ENCODE data around the gene M1AP. TPM values are rescaled to one million over a fixed set of nuclear protein-coding genes. Genes with fewer than 3 reads are reported as not detected.

M1AP gene
- total and polyA plus RNA-seq, 11 donors, result 0.07 to 0.88 (median 0.21) TPM; not detected in 6

- WGBS, 4 donors, result 41 to 55% (median 51%) methylated on average over 1 of the region's 1 CpG
- no peak for TF ChIP-seq POLR2A (IDR thresholded peaks at IDR 0.05)
- TF ChIP-seq, protein P1, sequence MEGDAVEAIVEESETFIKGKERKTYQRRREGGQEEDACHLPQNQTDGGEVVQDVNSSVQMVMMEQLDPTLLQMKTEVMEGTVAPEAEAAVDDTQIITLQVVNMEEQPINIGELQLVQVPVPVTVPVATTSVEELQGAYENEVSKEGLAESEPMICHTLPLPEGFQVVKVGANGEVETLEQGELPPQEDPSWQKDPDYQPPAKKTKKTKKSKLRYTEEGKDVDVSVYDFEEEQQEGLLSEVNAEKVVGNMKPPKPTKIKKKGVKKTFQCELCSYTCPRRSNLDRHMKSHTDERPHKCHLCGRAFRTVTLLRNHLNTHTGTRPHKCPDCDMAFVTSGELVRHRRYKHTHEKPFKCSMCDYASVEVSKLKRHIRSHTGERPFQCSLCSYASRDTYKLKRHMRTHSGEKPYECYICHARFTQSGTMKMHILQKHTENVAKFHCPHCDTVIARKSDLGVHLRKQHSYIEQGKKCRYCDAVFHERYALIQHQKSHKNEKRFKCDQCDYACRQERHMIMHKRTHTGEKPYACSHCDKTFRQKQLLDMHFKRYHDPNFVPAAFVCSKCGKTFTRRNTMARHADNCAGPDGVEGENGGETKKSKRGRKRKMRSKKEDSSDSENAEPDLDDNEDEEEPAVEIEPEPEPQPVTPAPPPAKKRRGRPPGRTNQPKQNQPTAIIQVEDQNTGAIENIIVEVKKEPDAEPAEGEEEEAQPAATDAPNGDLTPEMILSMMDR (IDR thresholded peaks at IDR 0.05), result no peak
- Histone ChIP-seq H3K9me3 (no peaks in the 10 kb centered on the region), H3K27me3 (peaks cover 0 to 58% (median 8%) of the 10 kb centered on the region in 9 donors), H3K27ac (no peak overlapping the region), H3K4me3 (no peak overlapping the region), H3K4me1 (peaks cover 0 to 5% (median 0%) of the 10 kb centered on the region in 12 donors), H3K36me3 (no peaks in the 10 kb centered on the region)
- ATAC-seq, result no peak
- no peak for DNase-seq
- intact Hi-C loops (cut with DNase I), result no loop called here
Measured at GRCh38 chr2:74602586-74603281, 45.4 kb downstream of the M1AP start.

DNA sequence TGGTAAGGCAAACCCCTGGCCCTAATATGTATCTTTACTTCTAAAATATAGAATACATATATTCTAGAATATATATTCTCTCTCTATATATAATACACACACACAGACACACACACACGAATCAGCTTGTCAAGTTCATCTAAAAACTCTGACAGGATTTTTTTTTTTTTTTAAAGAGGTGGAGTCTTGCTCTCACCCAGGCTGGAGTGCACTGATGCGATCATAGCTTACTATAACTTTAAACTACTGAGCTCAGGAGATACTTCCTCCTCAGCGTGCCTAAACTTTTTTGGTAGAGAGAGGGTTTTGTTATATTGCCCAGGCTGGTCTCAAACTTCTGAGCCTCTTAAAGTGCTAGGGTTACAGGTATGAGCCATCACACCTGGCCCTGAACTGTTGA, 48.5 kb downstream of the M1AP start:
- no peak overlapping the region for H3K4me3 ChIP-seq
- no peaks in the 10 kb centered on the region for H3K9me3 ChIP-seq
- intact Hi-C loops (cut with DNase I), result no loop called here
- no peaks in the 10 kb centered on the region for H3K36me3 ChIP-seq
- H3K27me3 ChIP-seq, result peaks cover 0 to 72% (median 16%) of the 10 kb centered on the region in 9 donors
- ATAC-seq, result no peak
- peaks cover 0 to 5% (median 0%) of the 10 kb centered on the region in 12 donors for H3K4me1 ChIP-seq
- 53 to 62% (median 55%) methylated on average over 3 of the region's 3 CpGs for WGBS, 4 donors
- no peak for DNase-seq
- TF ChIP-seq, protein P1 (IDR thresholded peaks at IDR 0.05), result no peak
- TF ChIP-seq POLR2A (IDR thresholded peaks at IDR 0.05), result no peak
- H3K27ac ChIP-seq, result no peak overlapping the region

- Histone ChIP-seq H3K27me3 (peaks cover 0 to 79% (median 22%) of the 10 kb centered on the region in 9 donors), H3K27ac (no peak overlapping the region), H3K9me3 (no peaks in the 10 kb centered on the region), H3K4me3 (no peak overlapping the region), H3K36me3 (no peaks in the 10 kb centered on the region), H3K4me1 (peaks cover 0 to 2% (median 0%) of the 10 kb centered on the region in 12 donors)
- DNase-seq (no peak), ATAC-seq (no peak)
- TF ChIP-seq, protein P1 (IDR thresholded peaks at IDR 0.05), result no peak
- no peak for TF ChIP-seq POLR2A (IDR thresholded peaks at IDR 0.05)
- intact Hi-C loops (cut with DNase I), result no loop called here
- WGBS, 4 donors, result 44 to 60% (median 50%) methylated on average over 1 of the region's 1 CpG
Measured at GRCh38 chr2:74597410-74597809, 50.7 kb downstream of the M1AP start.

- no peak overlapping the region for H3K4me3 ChIP-seq
- WGBS, 4 donors, result 62 to 73% (median 64%) methylated on average over 1 of the region's 1 CpG
- peaks cover 0 to 81% (median 22%) of the 10 kb centered on the region in 9 donors for H3K27me3 ChIP-seq
- ATAC-seq (no peak), DNase-seq (no peak)
- H3K4me1 ChIP-seq, result no peaks in the 10 kb centered on the region
- intact Hi-C loops (cut with DNase I), result no loop called here
- no peak for TF ChIP-seq POLR2A (IDR thresholded peaks at IDR 0.05)
- TF ChIP-seq, protein P1 (IDR thresholded peaks at IDR 0.05), result no peak
- H3K27ac ChIP-seq, result no peak overlapping the region
- H3K36me3 ChIP-seq, result no peaks in the 10 kb centered on the region
- H3K9me3 ChIP-seq, result no peaks in the 10 kb centered on the region
Measured at GRCh38 chr2:74596584-74596983, 51.5 kb downstream of the M1AP start.

All from heart left ventricle (tissue), 16 donors.